Mesenchymal stem cell (in vitro differentiated cells and primary cell): Measurements from ENCODE around the gene ERVH48-1.
"Not testable (repeated sequence)": the region's sequence is repeated elsewhere in the genome, so short reads cannot be mapped to it uniquely, and the experiment has no call there.

Source experiments
- DNase-seq: peaks from one replicate; pipeline ENCODE4 v3.0.0-alpha.2; 2013
- H2AFZ ChIP-seq: one replicate; pipeline ENCODE4 v1.6.1; 2013; ENCODE audit warnings: low read depth, mild to moderate bottlenecking, control low read depth, inconsistent platforms, low read length, moderate library complexity
- H2AK5ac ChIP-seq: 2 replicates; pipeline ENCODE4 v1.6.1; 2013; ENCODE audit warnings: low read length, moderate library complexity, mild to moderate bottlenecking, inconsistent platforms; ENCODE audit not compliant: severe bottlenecking
- H2BK120ac ChIP-seq: one replicate; pipeline ENCODE4 v1.6.1; 2013; ENCODE audit warnings: low read depth, mild to moderate bottlenecking, inconsistent platforms, low read length, moderate library complexity
- H2BK12ac ChIP-seq, 2 experiments: one replicate each; pipeline ENCODE4 v1.6.1; 2013; ENCODE audit warnings: inconsistent platforms in 2 of 2, low read length in 2 of 2, mild to moderate bottlenecking in 2 of 2, moderate library complexity in 2 of 2, control low read depth in 1 of 2
- H2BK15ac ChIP-seq: one replicate; pipeline ENCODE4 v1.6.1; 2013; ENCODE audit warnings: mild to moderate bottlenecking, low read depth, inconsistent platforms; ENCODE audit not compliant: poor library complexity, severe bottlenecking
- H2BK5ac ChIP-seq: 2 replicates; pipeline ENCODE4 v1.6.1; 2013; ENCODE audit warnings: low read depth, mild to moderate bottlenecking, low read length, control low read depth, inconsistent platforms; ENCODE audit not compliant: poor library complexity, severe bottlenecking
- H3K14ac ChIP-seq, 2 experiments: one replicate each; pipeline ENCODE4 v1.6.1; 2013; ENCODE audit warnings: inconsistent platforms in 2 of 2, low read length in 2 of 2, control low read depth in 1 of 2, mild to moderate bottlenecking in 1 of 2, moderate library complexity in 1 of 2
- H3K18ac ChIP-seq, 2 experiments: one replicate each; pipeline ENCODE4 v1.6.1; 2013; ENCODE audit warnings: inconsistent platforms in 2 of 2, low read length in 2 of 2, control low read depth in 1 of 2, low read depth in 1 of 2, mild to moderate bottlenecking in 1 of 2
- H3K23ac ChIP-seq, 2 experiments: one replicate each; pipeline ENCODE4 v1.6.1; 2013; ENCODE audit warnings: inconsistent platforms in 2 of 2, low read length in 2 of 2, mild to moderate bottlenecking in 2 of 2, moderate library complexity in 2 of 2, control low read depth in 1 of 2
- H3K27ac ChIP-seq: 2 replicates; pipeline ENCODE4 v1.5.1; 2013; ENCODE audit warnings: mild to moderate bottlenecking, moderate library complexity, low read length, control low read depth, inconsistent platforms; ENCODE audit not compliant: poor library complexity, severe bottlenecking
- H3K27me3 ChIP-seq, 2 experiments: 2 replicates each; pipeline versions ENCODE4 v1.6.1 to v1.7.0; 2013; ENCODE audit warnings: low read length in 2 of 2, mild to moderate bottlenecking in 2 of 2, moderate library complexity in 2 of 2, control low read depth in 1 of 2, inconsistent platforms in 1 of 2; ENCODE audit not compliant: control insufficient read depth in 1 of 2, insufficient read depth in 1 of 2
- H3K36me3 ChIP-seq, 2 experiments: 2 replicates each; pipeline versions ENCODE4 v1.6.1 to v1.7.0; 2013; ENCODE audit warnings: low read length in 2 of 2, control low read depth in 1 of 2, inconsistent platforms in 1 of 2, low read depth in 1 of 2, mild to moderate bottlenecking in 1 of 2; ENCODE audit not compliant: insufficient read depth in 2 of 2, control insufficient read depth in 1 of 2
- H3K4ac ChIP-seq, 2 experiments: one replicate each; pipeline ENCODE4 v1.6.1; 2013; ENCODE audit warnings: inconsistent platforms in 2 of 2, low read length in 2 of 2, mild to moderate bottlenecking in 2 of 2, moderate library complexity in 2 of 2, control low read depth in 1 of 2, low read depth in 1 of 2
- H3K4me1 ChIP-seq: 2 replicates; pipeline ENCODE4 v1.6.1; 2013; ENCODE audit warnings: low read depth, low read length, control low read depth; ENCODE audit not compliant: control insufficient read depth, insufficient read depth
- H3K4me2 ChIP-seq: 2 replicates; pipeline ENCODE4 v1.6.1; 2013; ENCODE audit warnings: low read length, mild to moderate bottlenecking, inconsistent platforms; ENCODE audit not compliant: poor library complexity, severe bottlenecking
- H3K4me3 ChIP-seq, 2 experiments: 2 replicates each; pipeline versions ENCODE4 v1.5.1 to v1.7.0; 2013; ENCODE audit warnings: low read length in 2 of 2, mild to moderate bottlenecking in 2 of 2, control low read depth in 1 of 2, low read depth in 1 of 2; ENCODE audit not compliant: insufficient read depth in 1 of 2
- H3K79me1 ChIP-seq: replicated peaks from 2 replicates; pipeline ENCODE4 v1.6.1; 2013; ENCODE audit warnings: mild to moderate bottlenecking, control low read depth, low read length, inconsistent platforms; ENCODE audit not compliant: poor library complexity, severe bottlenecking
- H3K9ac ChIP-seq: 2 replicates; pipeline ENCODE4 v1.7.0; 2013; ENCODE audit warnings: mild to moderate bottlenecking, low read length, moderate library complexity
- H3K9me3 ChIP-seq: 2 replicates; pipeline ENCODE4 v1.7.0; 2013; ENCODE audit warnings: mild to moderate bottlenecking, low read length; ENCODE audit not compliant: control insufficient read depth
- H4K8ac ChIP-seq: one replicate; pipeline ENCODE4 v1.6.1; 2013; ENCODE audit warnings: inconsistent platforms, mild to moderate bottlenecking, low read length, moderate library complexity
- H4K91ac ChIP-seq: one replicate; pipeline ENCODE4 v1.6.1; 2013; ENCODE audit warnings: mild to moderate bottlenecking, low read length, inconsistent platforms
- WGBS: methylation state at CpG from one replicate; pipeline ENCODE4 v1.1.7; 2013; ENCODE audit warnings: mixed read lengths; 5-methylcytosine and 5-hydroxymethylcytosine counted together

The ERVH48-1 gene

GRCh38 chr21:42878678-42878992, 46.8 kb downstream of the ERVH48-1 start:
- peak overlapping the region; percentile 16 for H2AFZ ChIP-seq
- H3K79me1 ChIP-seq = peaks cover 20% of the 10 kb centered on the region
- H3K4ac ChIP-seq = peak overlapping the region in 1 of 2 experiments; percentile 47
- no peaks in the 10 kb centered on the region for H3K27me3 ChIP-seq
- H3K18ac ChIP-seq = peak overlapping the region; percentile 80 to 94
- peak overlapping the region; percentile 92 for H3K9ac ChIP-seq
- no peak overlapping the region for H2BK12ac ChIP-seq
- peak overlapping the region; percentile 70 for H3K27ac ChIP-seq
- H3K36me3 ChIP-seq = peaks cover 13 to 22% of the 10 kb centered on the region in 2 experiments
- WGBS = 2% methylated on average over 15 of the region's 15 CpGs
- H2BK5ac ChIP-seq = no peak overlapping the region
- H2AK5ac ChIP-seq = no peak overlapping the region
- no peak for DNase-seq
- peaks cover 3% of the 10 kb centered on the region for H3K4me1 ChIP-seq
- peak overlapping the region; percentile 88 to 97 for H3K4me3 ChIP-seq
- no peaks in the 10 kb centered on the region for H3K9me3 ChIP-seq
- H2BK15ac ChIP-seq = no peak overlapping the region
- peak overlapping the region; percentile 50 for H4K91ac ChIP-seq
- no peak overlapping the region for H3K23ac ChIP-seq
- H3K4me2 ChIP-seq = peak overlapping the region; percentile 97
- H4K8ac ChIP-seq = peak overlapping the region; percentile 81
- H2BK120ac ChIP-seq = no peak overlapping the region
- H3K14ac ChIP-seq = no peak overlapping the region

GRCh38 chr21:42875811-42876210, 49.6 kb downstream of the ERVH48-1 start:
- DNase-seq = not testable (repeated sequence)

GRCh38 chr21:42873096-42873495, 52.3 kb downstream of the ERVH48-1 start:
- Histone ChIP-seq H3K4ac (no peak overlapping the region), H3K9ac (no peak overlapping the region), H3K79me1 (peaks cover 32% of the 10 kb centered on the region), H2BK5ac (no peak overlapping the region), H2BK12ac (no peak overlapping the region), H3K9me3 (no peaks in the 10 kb centered on the region), H3K4me3 (no peak overlapping the region), H4K8ac (no peak overlapping the region), H2BK120ac (no peak overlapping the region), H3K23ac (peak overlapping the region in 1 of 2 experiments; percentile 79), H2BK15ac (no peak overlapping the region), H3K27me3 (no peaks in the 10 kb centered on the region), H3K4me1 (no peaks in the 10 kb centered on the region), H2AK5ac (no peak overlapping the region), H3K27ac (no peak overlapping the region), H3K4me2 (no peak overlapping the region), H3K14ac (no peak overlapping the region), H4K91ac (no peak overlapping the region), H2AFZ (no peak overlapping the region), H3K36me3 (peaks cover 59 to 66% of the 10 kb centered on the region in 2 experiments), H3K18ac (no peak overlapping the region)
- DNase-seq = no peak
- WGBS = 96% methylated on average over 7 of the region's 7 CpGs

More at GRCh38 chr21:42875811-42876210, 49.6 kb downstream of the ERVH48-1 start:
- H3K4ac ChIP-seq, H2BK120ac ChIP-seq, H2AFZ ChIP-seq, H2BK12ac ChIP-seq, H3K4me3 ChIP-seq, H3K14ac ChIP-seq, H3K27me3 ChIP-seq, H2BK15ac ChIP-seq, H4K8ac ChIP-seq, H2AK5ac ChIP-seq, H3K9me3 ChIP-seq, H4K91ac ChIP-seq, H3K18ac ChIP-seq, H3K9ac ChIP-seq, H3K27ac ChIP-seq, H3K4me2 ChIP-seq, H3K4me1 ChIP-seq, H2BK5ac ChIP-seq, H3K23ac ChIP-seq: not testable (repeated sequence)
- peaks cover 33% of the 10 kb centered on the region for H3K79me1 ChIP-seq
- peaks cover 38 to 42% of the 10 kb centered on the region in 2 experiments for H3K36me3 ChIP-seq
- WGBS = 94% methylated on average over 3 of the region's 10 CpGs

GRCh38 chr21:42868196-42868595, 57.2 kb downstream of the ERVH48-1 start:
- Histone ChIP-seq H3K14ac (no peak overlapping the region), H3K36me3 (peaks cover 54 to 78% of the 10 kb centered on the region in 2 experiments), H3K9me3 (no peaks in the 10 kb centered on the region), H3K79me1 (peaks cover 46% of the 10 kb centered on the region), H2BK120ac (no peak overlapping the region), H2BK15ac (no peak overlapping the region), H3K27me3 (no peaks in the 10 kb centered on the region), H3K4ac (no peak overlapping the region), H2AK5ac (no peak overlapping the region), H3K18ac (no peak overlapping the region), H3K9ac (no peak overlapping the region), H4K91ac (no peak overlapping the region), H3K27ac (no peak overlapping the region), H4K8ac (no peak overlapping the region), H3K4me3 (no peak overlapping the region), H2BK5ac (no peak overlapping the region), H3K4me2 (no peak overlapping the region), H2BK12ac (no peak overlapping the region), H3K23ac (no peak overlapping the region), H2AFZ (no peak overlapping the region), H3K4me1 (peaks cover 3% of the 10 kb centered on the region)
- 97% methylated on average over 10 of the region's 10 CpGs for WGBS
- no peak for DNase-seq
